ENCODE measurements around the gene DDX4.
"Not testable (repeated sequence)": the region's sequence is repeated elsewhere in the genome, so short reads cannot be mapped to it uniquely, and the experiment has no call there.

Gene DDX4

DNA sequence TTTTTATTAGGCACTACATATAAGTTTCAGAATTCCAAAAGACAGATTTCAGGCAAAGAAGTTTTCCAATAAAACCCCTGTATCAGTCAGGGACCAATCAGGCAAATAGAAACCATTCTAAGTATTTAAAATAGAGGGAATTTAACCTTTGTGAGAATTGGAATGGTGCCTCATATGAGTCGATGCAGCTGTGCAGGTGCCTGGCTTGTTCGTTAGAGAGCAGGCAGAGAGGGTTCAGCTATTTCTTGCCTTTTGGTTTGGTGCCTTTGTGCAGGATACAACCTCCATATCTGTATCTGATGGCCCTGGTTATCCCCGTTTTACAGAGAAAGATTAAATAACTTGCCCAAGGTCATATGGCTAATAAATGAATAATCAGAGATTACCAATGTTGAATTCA lies 6.0 kb upstream of the DDX4 start:
- DNase-seq, result no peak

GRCh38 chr5:55732585-55732984 lies 5.3 kb upstream of the DDX4 start:
- DNase-seq, result no peak

DNA sequence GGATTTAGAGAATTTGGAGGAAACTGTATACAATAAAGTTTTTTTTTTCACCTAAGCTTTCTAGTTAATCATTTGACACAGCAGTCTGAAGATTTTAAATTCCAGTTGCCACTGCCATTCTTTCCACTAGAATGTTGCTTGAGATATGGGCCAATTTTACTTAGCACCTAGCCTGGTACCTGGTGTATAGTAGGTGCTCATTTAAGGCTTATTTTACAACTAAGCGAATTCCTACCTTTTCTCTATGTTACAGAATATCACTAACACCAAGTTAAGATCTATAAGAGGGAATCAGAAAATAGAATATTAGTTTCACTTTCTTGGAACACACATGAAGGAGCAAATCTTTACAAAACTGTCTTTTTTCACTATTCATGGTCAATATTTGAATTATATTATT lies 3.2 kb upstream of the DDX4 start:
- DNase-seq, result no peak

DNA sequence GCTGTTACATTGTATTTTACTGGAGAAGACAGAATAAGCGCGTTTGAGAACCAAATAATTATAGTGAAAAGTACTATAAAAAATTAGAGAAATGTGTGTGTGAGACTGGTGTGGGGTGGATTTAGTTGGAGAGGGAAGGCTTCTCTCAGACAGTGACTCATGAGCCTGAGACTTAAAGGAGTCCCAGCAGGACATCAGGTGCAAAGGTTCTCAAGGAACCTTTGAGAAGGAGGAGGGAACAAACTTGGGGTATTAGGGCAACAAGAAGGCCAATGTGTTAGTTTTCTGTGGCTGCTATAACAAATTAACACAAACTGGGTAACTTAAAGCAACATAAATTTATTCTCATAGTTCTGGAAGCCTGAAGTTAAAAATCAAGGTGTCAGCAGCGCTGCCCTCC lies 4.9 kb downstream of the DDX4 start:
- DNase-seq, result no peak

- no peak for DNase-seq
These were observed 10.0 kb downstream of the DDX4 start for GRCh38 chr5:55747778-55748318.

DNA sequence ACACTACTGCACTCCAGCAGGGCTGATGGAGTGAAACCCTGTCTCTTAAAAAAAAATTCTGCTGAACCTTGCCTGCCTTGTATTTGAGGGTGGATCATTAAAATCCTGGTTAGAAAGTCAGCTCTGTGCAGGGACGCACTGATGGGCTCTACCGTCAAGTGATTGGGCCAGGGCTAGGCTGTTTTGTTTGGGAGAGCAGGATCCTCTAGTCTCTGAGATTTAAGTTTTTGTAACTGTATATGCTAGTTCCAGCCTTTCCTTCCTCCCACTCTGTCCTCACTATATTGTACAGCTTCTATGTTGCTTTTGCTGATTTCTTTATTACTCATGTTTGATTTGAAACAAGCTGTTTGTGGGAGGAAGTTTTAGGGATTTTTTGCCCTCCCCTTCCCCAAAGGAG lies 11.5 kb downstream of the DDX4 start:
- DNase-seq, result no peak

DNA sequence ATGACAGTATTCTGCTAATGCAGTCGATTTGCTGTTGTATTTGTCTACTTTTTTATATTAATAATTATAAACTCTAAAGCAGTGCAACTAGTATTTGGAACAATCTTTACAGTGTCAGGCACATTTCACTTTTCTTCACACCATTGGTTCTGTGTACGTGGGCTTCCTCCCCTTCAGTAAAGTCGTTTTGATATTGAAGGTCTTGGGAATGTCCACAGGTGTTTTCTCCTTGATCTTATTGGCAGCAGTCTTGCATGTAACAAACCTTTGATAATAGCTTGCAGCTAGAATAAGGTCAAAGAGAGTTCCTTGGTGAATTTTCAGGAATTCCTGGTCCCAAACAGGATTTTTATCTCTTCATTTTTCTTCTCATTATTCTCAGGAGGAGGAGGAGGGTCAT lies 12.2 kb downstream of the DDX4 start:
- no peak for DNase-seq

- DNase-seq, result no peak
These were observed 12.6 kb downstream of the DDX4 start for GRCh38 chr5:55750499-55750898.

DNA sequence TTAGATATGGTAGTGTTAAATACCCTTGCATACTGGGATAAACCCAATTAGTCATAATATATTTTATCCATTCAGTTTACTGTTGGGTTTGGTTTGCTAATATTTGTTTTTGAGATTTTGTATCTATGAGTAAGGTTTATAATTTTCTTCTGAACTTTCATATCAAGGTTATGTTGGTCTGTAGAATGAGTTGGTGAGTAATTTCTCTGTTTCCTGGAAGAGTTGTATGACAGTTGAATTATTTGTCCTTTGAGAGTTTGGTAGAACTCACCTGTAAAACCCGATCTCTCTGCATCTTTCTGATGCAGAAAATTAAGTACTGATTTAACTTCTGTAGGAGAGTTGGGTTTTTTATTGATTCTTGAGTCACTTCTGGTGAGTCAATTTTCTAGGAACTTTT lies 20.4 kb downstream of the DDX4 start:
- no peak for DNase-seq

DNA sequence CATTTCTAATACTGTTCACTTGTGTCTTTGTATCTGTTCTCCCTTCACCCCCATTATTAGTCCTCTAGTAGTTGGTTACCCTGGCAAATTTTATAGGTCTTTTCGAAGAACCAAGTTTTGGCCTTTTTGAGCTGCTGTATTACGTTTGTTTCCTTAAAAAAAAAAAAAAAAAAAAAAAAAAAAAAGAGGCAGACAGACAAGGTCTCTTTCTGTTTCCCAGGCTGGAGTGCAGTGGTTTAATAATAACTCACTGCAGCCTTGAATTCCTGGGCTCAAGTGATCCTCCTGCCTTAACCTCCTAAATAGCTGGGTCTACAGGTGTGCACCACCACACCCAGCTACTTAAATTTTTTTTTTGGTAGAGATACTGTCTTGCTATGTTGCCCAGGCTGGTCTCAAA lies 20.9 kb downstream of the DDX4 start:
- no peak for DNase-seq

DNA sequence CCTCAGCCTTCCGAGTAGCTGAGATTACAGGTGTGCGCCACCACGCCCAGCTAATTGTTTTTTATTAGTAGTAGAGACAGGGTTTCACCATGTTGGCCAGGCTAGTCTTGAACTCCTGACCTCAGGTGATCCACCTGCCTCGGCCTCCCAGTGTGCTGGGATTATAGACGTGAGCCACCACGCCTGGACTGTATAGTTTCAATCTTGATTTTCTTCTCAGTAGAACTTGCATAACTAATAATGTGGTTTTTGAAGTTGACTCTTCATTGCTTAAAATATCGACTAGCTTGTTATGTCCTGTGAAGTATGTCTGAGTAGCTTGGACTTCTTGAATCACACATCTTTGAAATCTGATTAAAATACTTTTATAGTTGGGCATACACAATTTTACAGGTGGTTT lies 23.9 kb downstream of the DDX4 start:
- DNase-seq, result not testable (repeated sequence)

DNA sequence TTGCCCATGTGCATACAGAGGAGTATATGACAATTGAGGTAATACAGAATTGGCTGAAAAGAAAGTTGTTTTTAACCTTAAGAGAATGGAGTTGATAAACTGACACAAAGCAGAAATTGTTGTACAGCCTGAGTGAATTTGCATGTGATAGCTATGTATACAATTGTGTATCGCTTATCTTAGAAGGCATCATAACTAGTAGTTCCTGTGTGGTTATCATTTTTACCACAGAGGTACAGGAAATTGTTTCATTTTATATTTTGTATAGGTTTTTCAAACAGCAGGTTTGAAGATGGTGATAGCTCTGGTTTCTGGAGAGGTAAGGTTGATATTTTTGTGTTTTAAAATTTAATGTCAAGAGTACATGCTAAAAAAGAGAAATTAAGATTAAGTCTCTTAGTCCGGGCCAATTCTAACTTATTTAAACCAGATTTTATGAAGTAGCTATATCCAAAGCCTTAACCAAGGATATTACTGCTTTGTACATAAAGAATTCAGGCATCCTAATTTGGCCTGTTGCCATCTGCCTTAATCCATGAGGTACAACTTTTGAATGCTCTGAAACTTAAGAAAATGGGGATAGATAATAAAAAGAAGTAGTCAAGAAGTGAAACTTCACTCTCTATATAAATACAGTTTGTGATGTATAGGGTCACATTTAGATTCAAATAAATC lies 26.0 kb downstream of the DDX4 start:
- no peak for DNase-seq

GRCh38 chr5:55768279-55768678 lies 30.4 kb downstream of the DDX4 start:
- DNase-seq, result no peak

GRCh38 chr5:55771175-55771655 lies 33.4 kb downstream of the DDX4 start:
- DNase-seq, result no peak

DNA sequence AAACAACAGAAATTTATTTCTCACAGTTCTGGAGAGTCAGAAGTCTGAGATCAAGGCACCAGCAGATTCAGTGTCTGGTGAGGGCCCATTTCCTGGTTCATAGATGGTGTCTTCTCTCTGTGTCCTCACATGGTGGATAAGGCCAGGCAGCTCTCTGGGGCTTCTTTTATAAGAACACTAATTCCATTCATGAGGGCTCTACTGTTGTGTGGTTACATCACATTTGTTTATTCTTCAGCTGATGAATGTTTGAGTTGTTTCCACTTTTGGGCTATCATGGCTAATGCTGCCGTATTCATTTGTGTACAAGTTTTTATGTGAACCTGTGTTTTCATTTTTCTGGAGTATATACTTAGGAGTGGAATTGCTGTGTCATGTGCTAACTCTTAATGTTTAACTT lies 35.2 kb downstream of the DDX4 start:
- DNase-seq, result no peak

DNA sequence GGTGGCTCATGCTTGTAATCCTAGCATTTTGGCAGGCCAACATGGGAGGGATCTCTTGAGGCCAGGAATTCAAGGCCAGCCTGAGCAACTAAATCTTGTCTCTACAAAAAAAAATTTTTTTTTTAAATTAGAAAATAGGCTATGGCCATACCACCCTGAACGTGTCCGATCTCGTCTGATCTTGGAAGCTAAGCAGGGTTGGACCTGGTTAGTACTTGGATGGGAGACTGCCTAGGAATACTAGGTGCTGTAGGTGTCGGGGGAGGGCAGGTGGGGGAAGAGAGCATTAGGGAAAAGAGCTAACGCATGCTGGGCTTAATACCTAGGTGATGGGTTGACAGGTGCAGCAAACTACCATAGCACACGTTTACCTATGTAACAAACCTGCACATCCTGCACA lies 39.5 kb downstream of the DDX4 start:
- DNase-seq, result no peak

DNA sequence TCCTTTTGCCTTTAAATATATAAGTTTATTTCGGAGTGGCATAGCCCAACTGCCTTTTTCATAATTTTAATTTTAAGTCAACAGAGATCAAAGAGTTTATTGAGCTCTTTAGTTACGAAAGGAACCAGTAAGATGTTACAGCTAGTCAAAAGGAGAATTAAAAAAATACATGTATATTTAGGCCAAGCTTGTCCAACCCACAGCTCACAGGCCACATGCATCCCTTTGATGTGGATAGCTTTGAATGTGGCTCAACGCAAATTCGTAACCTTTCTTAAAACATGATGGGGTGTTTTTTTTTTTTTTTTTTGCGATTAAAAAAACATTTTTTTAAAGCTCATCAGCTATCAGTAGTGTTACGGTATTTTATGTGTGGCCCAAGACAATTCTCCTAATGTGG lies 63.1 kb downstream of the DDX4 start:
- no peak for DNase-seq

- not testable (repeated sequence) for DNase-seq
These were observed 71.0 kb downstream of the DDX4 start for GRCh38 chr5:55808814-55809213.

- DNase-seq, result not testable (repeated sequence)
These were observed 78.1 kb downstream of the DDX4 start for GRCh38 chr5:55815939-55816338.

GRCh38 chr5:55816342-55816741 lies 78.5 kb downstream of the DDX4 start:
- DNase-seq, result no peak

GRCh38 chr5:55817030-55817429 lies 79.2 kb downstream of the DDX4 start:
- no peak for DNase-seq

- DNase-seq, result no peak
These were observed 82.6 kb downstream of the DDX4 start for GRCh38 chr5:55820488-55820887.

GRCh38 chr5:55821731-55822512 lies 84.1 kb downstream of the DDX4 start:
- no peak for DNase-seq

DNA sequence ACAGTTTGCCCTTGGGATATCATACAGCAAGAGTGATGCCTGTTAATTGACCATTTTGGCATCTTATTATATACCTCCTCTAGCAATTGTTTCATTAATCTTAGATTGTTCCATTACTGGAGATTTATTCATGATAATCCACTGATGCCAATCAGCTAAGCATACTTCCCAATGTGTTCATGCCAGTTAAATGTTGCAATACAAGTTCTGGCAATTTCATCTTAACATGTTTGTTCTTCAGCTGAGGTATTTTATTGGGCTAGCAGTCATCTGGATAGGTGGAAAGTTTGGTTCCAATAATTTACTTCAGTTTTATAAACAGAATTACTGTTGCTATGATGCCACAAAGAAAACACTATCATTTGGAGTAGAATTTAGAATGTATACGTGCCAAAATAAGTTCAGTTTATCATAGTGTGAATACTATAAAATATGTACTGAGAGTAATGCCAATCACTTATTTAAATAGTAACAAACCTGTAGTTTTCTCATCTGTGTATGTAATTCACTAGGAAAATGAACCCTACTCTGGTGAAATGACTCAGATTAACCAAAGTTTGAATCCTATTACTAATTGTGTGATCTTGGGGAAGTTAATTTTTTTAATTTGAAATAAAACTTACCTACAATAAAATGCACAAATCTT lies 85.4 kb downstream of the DDX4 start:
- no peak for DNase-seq
